Caco-2 (cell line): ENCODE results near the gene ENOX1. TPM values are rescaled to one million over a fixed set of nuclear protein-coding genes. Genes with fewer than 3 reads are reported as not detected.

Source experiments
- BruUV-seq: library from RNA; stranded (reverse); fragments of 400-500 nt; replicated peaks from 2 replicates; lab custom pipeline; 2021; lab: Mats Ljungman, UMichigan
- CTCF ChIA-PET: fragments of 300-600 bp; sonication (Branson Sonifier 250); formaldehyde crosslinking; loops from one replicate; lab custom pipeline; 2022; ENCODE audit warnings: antibody characterized with exemption; lab: Charles Lee
- POLR2A ChIA-PET: fragments of 300-600 bp; sonication (Branson Sonifier 250); formaldehyde crosslinking; loops from one replicate; lab custom pipeline; 2022; ENCODE audit warnings: antibody characterized with exemption; lab: Charles Lee
- DNase-seq, 2 experiments: peaks; one replicate each; pipeline versions ENCODE4 v3.0.0 to v3.0.0-alpha.2; 2020 to 2022
- H3K27me3 ChIP-seq: replicated peaks from 2 replicates; pipeline ENCODE4 v1.6.0; 2011; ENCODE audit warnings: low read length; ENCODE audit not compliant: control insufficient read depth, insufficient read depth
- H3K36me3 ChIP-seq: 2 replicates; pipeline ENCODE4 v1.5.1; 2011; ENCODE audit warnings: low read length; ENCODE audit not compliant: control insufficient read depth, insufficient read depth
- H3K4me1 ChIP-seq: fragments of 250-450 bp; sonication (Bioruptor Pico); 2 replicates; pipeline ENCODE4 v1.5.1; 2020; ENCODE audit warnings: mild to moderate bottlenecking
- H3K4me3 ChIP-seq: 2 replicates; pipeline ENCODE4 v1.5.1; 2011; ENCODE audit warnings: low read depth, mild to moderate bottlenecking, control low read depth, low read length
- H3K9me3 ChIP-seq: fragments of 250-450 bp; sonication (Bioruptor Pico); 2 replicates; pipeline ENCODE4 v1.5.1; 2020; ENCODE audit warnings: mild to moderate bottlenecking, moderate library complexity
- H3K27ac Mint-ChIP-seq: one replicate; pipeline ENCODE4 v1.8.0; 2022; ENCODE audit warnings: mixed read lengths; ENCODE audit not compliant: unreplicated experiment
- H3K27me3 Mint-ChIP-seq: one replicate; pipeline ENCODE4 v1.8.0; 2022; ENCODE audit warnings: mixed read lengths; ENCODE audit not compliant: insufficient read depth, unreplicated experiment
- H3K36me3 Mint-ChIP-seq: one replicate; pipeline ENCODE4 v1.8.0; 2022; ENCODE audit warnings: mild to moderate bottlenecking, mixed read lengths; ENCODE audit not compliant: insufficient read depth, unreplicated experiment
- H3K4me1 Mint-ChIP-seq: one replicate; pipeline ENCODE4 v1.8.0; 2022; ENCODE audit warnings: low read depth, mixed read lengths; ENCODE audit not compliant: unreplicated experiment
- H3K4me3 Mint-ChIP-seq: one replicate; pipeline ENCODE4 v1.8.0; 2022; ENCODE audit warnings: mild to moderate bottlenecking, moderate library complexity, mixed read lengths; ENCODE audit not compliant: unreplicated experiment
- H3K9me3 Mint-ChIP-seq: one replicate; pipeline ENCODE4 v1.8.0; 2022; ENCODE audit warnings: mixed read lengths; ENCODE audit not compliant: unreplicated experiment
- intact Hi-C: fragments of 100-400 bp; cut with micrococcal nuclease; formaldehyde crosslinking; loops from one replicate; pipeline ENCODE4 v1.10.0; 2022; ENCODE audit not compliant: unreplicated experiment
- total RNA-seq: library from RNA; stranded (reverse); gene quantifications from 2 replicates; pipeline ENCODE4 v1.2.3, GENCODE V29; 2022
- TF ChIP-seq, protein P1 (sequence below), 2 experiments: fragments of 200-600 bp in 1 of 2; IDR thresholded peaks; 1 replicate in 1 of 2; 2 replicates in 1 of 2; pipeline versions ENCODE4 v1.5.1 to v1.8.0; 2011 to 2022; ENCODE audit warnings: antibody characterized with exemption in 1 of 2, control low read depth in 1 of 2, inconsistent platforms in 1 of 2, low read depth in 1 of 2, low read length in 1 of 2, mild to moderate bottlenecking in 1 of 2, moderate library complexity in 1 of 2; ENCODE audit not compliant: insufficient read depth in 1 of 2, severe bottlenecking in 1 of 2, unreplicated experiment in 1 of 2

ENOX1 gene
- total RNA-seq, 1 experiment from 2014 or later: 9.1 TPM

DNA sequence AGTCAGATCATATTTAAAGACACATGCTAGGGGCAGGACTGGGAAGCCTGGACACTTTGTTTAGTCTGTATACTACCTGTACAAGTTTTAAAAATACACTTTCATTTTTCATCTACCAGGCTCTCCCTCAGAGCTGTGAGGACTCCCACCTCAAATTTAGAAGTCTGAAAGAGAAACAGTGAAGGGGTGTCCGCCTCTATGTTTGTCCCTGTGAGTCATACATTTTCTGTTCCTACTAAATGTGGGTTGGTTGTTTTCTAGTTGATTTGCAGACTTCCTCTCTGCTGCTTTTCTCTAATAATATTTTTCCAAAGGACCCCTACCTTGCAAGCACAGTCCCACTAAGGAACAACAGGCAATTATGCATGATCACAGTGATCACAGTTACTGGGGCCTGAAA lies 110.5 kb downstream of the ENOX1 start:
- Histone ChIP-seq H3K4me1 (no peaks in the 10 kb centered on the region), H3K4me3 (no peak overlapping the region), H3K9me3 (no peaks in the 10 kb centered on the region), H3K27me3 (no peaks in the 10 kb centered on the region), H3K36me3 (no peaks in the 10 kb centered on the region)
- Mint-ChIP-seq H3K4me1 (no peaks in the 10 kb centered on the region), H3K9me3 (no peaks in the 10 kb centered on the region), H3K4me3 (no peak overlapping the region), H3K27me3 (no peaks in the 10 kb centered on the region), H3K36me3 (no peaks in the 10 kb centered on the region), H3K27ac (no peak overlapping the region)
- TF ChIP-seq, protein P1, sequence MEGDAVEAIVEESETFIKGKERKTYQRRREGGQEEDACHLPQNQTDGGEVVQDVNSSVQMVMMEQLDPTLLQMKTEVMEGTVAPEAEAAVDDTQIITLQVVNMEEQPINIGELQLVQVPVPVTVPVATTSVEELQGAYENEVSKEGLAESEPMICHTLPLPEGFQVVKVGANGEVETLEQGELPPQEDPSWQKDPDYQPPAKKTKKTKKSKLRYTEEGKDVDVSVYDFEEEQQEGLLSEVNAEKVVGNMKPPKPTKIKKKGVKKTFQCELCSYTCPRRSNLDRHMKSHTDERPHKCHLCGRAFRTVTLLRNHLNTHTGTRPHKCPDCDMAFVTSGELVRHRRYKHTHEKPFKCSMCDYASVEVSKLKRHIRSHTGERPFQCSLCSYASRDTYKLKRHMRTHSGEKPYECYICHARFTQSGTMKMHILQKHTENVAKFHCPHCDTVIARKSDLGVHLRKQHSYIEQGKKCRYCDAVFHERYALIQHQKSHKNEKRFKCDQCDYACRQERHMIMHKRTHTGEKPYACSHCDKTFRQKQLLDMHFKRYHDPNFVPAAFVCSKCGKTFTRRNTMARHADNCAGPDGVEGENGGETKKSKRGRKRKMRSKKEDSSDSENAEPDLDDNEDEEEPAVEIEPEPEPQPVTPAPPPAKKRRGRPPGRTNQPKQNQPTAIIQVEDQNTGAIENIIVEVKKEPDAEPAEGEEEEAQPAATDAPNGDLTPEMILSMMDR (IDR thresholded peaks at IDR 0.05; ENCODE audit: insufficient read depth in 1 of 2, low read depth in 1 of 2, low read length in 1 of 2, severe bottlenecking in 1 of 2, unreplicated experiment in 1 of 2): no peak
- no peak for DNase-seq
- CTCF ChIA-PET: no interaction called here
- intact Hi-C loops: no loop called here
- BruUV-seq: no TSS peak
- POLR2A ChIA-PET: no interaction called here

DNA sequence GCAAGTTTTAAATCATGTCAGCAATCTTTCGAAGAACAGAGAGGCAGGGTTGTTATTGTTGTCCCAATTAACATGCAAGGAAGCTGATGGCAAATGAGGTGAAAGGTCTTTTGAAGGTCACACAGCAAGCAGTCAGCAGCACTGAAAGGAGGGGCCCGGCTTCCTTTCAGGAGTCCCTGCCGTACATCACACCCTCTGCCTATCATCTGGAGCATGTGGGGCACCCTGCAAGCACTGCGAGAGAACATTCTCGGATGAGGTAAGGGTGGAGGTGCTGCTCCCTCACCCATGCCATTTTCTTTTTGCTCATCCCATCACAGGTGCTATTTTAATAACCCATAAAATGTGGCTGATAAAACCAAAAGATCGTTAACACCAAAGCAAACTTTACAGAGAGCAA lies 111.2 kb downstream of the ENOX1 start:
- Mint-ChIP-seq H3K9me3 (no peaks in the 10 kb centered on the region), H3K27me3 (no peaks in the 10 kb centered on the region), H3K4me3 (no peak overlapping the region), H3K27ac (no peak overlapping the region), H3K36me3 (no peaks in the 10 kb centered on the region), H3K4me1 (no peaks in the 10 kb centered on the region)
- intact Hi-C loops: no loop called here
- TF ChIP-seq, protein P1 (IDR thresholded peaks at IDR 0.05; ENCODE audit: insufficient read depth in 1 of 2, low read depth in 1 of 2, low read length in 1 of 2, severe bottlenecking in 1 of 2, unreplicated experiment in 1 of 2): no peak
- H3K9me3 ChIP-seq: no peaks in the 10 kb centered on the region
- no peaks in the 10 kb centered on the region for H3K4me1 ChIP-seq
- DNase-seq: no peak
- no peak overlapping the region for H3K4me3 ChIP-seq
- ChIA-PET CTCF (no interaction called here), POLR2A (no interaction called here)
- no TSS peak for BruUV-seq
- H3K36me3 ChIP-seq: no peaks in the 10 kb centered on the region
- H3K27me3 ChIP-seq: no peaks in the 10 kb centered on the region

DNA sequence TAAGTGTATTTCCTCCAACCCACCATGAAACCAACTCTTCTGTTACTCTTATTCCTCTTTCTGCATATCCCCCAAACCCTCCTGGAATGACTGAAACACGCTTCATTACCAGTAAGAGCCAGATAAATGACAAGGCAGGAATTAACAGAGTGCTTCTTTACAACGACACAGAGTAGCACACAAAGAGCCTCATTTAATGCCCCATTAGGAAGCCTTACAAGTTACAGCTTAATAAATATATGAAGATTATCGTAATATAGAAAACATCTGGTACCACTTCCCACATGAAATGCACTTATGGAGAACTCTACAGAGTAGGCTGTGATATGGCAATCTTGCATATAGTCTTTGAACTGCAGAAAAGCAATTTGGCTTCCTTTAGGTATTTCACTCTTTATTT lies 116.8 kb downstream of the ENOX1 start:
- intact Hi-C loops: loop anchor here (5.0 to 10.0 kb wide), 2 partner anchors 205 to 368 kb away; partner anchors contain the start of genes CCDC122 and LACC1
- Mint-ChIP-seq H3K4me3 (no peak overlapping the region), H3K27me3 (no peaks in the 10 kb centered on the region), H3K36me3 (no peaks in the 10 kb centered on the region), H3K4me1 (peaks cover 21% of the 10 kb centered on the region), H3K27ac (no peak overlapping the region), H3K9me3 (no peaks in the 10 kb centered on the region)
- CTCF ChIA-PET: no interaction called here
- DNase-seq: no peak
- H3K9me3 ChIP-seq: no peaks in the 10 kb centered on the region
- POLR2A ChIA-PET: interaction anchor here (0.6 kb wide), 1 partner anchor 1778 kb away, joined by 3 read pairs; no protein-coding TSS in a partner anchor
- H3K27me3 ChIP-seq: no peaks in the 10 kb centered on the region
- no TSS peak for BruUV-seq
- H3K4me1 ChIP-seq: peaks cover 35% of the 10 kb centered on the region
- H3K36me3 ChIP-seq: no peaks in the 10 kb centered on the region
- H3K4me3 ChIP-seq: no peak overlapping the region
- TF ChIP-seq, protein P1 (IDR thresholded peaks at IDR 0.05; ENCODE audit: insufficient read depth in 1 of 2, low read depth in 1 of 2, low read length in 1 of 2, severe bottlenecking in 1 of 2, unreplicated experiment in 1 of 2): no peak
